ENCODE measurements around the gene KLHL1. TPM values are rescaled to one million over a fixed set of nuclear protein-coding genes. Genes with fewer than 3 reads are reported as not detected.

KLHL1 gene
- total RNA-seq, 1 donor from 2014 or later = not detected

DNA sequence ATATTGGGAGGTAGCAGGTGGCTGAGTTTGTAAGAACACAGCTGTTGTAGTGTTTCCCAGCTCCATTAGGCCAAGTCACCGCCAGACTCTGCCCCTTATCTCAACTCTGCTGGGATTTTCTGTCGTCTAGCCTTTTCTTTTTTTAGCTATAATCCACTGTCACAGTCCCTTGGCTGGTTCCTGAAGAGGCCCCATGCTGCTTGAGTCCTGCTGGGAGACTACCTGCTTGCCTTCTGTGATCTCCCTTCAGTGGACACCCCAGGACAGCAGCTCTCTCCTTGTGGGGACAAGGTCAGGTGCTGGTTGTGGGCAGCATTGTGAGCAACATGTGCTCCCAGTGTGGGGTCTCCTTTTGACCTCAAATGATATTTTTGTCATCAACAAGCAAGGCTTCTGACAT lies 195.6 kb downstream of the KLHL1 start:
- no peaks in the 10 kb centered on the region for H3K4me1 Mint-ChIP-seq (ENCODE audit: unreplicated experiment)
- DNase-seq (ENCODE audit: low spot score) = no peak
- H3K27me3 Mint-ChIP-seq (ENCODE audit: unreplicated experiment) = no peaks in the 10 kb centered on the region
- no peaks in the 10 kb centered on the region for H3K9me3 Mint-ChIP-seq (ENCODE audit: unreplicated experiment)
- TF ChIP-seq, protein P1, sequence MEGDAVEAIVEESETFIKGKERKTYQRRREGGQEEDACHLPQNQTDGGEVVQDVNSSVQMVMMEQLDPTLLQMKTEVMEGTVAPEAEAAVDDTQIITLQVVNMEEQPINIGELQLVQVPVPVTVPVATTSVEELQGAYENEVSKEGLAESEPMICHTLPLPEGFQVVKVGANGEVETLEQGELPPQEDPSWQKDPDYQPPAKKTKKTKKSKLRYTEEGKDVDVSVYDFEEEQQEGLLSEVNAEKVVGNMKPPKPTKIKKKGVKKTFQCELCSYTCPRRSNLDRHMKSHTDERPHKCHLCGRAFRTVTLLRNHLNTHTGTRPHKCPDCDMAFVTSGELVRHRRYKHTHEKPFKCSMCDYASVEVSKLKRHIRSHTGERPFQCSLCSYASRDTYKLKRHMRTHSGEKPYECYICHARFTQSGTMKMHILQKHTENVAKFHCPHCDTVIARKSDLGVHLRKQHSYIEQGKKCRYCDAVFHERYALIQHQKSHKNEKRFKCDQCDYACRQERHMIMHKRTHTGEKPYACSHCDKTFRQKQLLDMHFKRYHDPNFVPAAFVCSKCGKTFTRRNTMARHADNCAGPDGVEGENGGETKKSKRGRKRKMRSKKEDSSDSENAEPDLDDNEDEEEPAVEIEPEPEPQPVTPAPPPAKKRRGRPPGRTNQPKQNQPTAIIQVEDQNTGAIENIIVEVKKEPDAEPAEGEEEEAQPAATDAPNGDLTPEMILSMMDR (IDR thresholded peaks at IDR 0.05; ENCODE audit: unreplicated experiment) = no peak
- no peaks in the 10 kb centered on the region for H3K36me3 Mint-ChIP-seq (ENCODE audit: low read depth, unreplicated experiment)
- no peak overlapping the region for H3K27ac Mint-ChIP-seq (ENCODE audit: unreplicated experiment)
- no peak overlapping the region for H3K4me3 Mint-ChIP-seq (ENCODE audit: unreplicated experiment)

DNA sequence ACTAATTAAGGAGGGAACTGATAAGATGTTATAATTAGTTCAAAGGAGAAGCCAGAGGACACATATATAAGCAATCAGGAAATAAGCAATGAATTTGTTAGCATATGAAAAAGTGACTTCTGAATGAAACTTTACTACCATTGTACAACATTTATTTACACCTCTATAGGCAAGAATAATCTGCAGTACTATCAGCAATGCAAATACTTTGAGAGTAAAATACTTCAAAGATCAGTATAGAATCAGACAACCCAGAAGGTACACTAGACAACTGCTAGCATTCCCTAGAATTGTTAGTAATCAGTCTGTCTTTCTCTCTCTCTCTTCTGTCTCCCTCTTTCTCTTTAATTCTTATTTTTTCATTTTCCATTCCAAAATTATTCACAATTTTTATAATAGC lies 197.5 kb downstream of the KLHL1 start:
- H3K27me3 Mint-ChIP-seq (ENCODE audit: unreplicated experiment) = no peaks in the 10 kb centered on the region
- no peaks in the 10 kb centered on the region for H3K9me3 Mint-ChIP-seq (ENCODE audit: unreplicated experiment)
- H3K4me1 Mint-ChIP-seq (ENCODE audit: unreplicated experiment) = no peaks in the 10 kb centered on the region
- TF ChIP-seq, protein P1 (IDR thresholded peaks at IDR 0.05; ENCODE audit: unreplicated experiment) = no peak
- H3K4me3 Mint-ChIP-seq (ENCODE audit: unreplicated experiment) = no peak overlapping the region
- no peak overlapping the region for H3K27ac Mint-ChIP-seq (ENCODE audit: unreplicated experiment)
- H3K36me3 Mint-ChIP-seq (ENCODE audit: low read depth, unreplicated experiment) = no peaks in the 10 kb centered on the region
- DNase-seq (ENCODE audit: low spot score) = no peak

DNA sequence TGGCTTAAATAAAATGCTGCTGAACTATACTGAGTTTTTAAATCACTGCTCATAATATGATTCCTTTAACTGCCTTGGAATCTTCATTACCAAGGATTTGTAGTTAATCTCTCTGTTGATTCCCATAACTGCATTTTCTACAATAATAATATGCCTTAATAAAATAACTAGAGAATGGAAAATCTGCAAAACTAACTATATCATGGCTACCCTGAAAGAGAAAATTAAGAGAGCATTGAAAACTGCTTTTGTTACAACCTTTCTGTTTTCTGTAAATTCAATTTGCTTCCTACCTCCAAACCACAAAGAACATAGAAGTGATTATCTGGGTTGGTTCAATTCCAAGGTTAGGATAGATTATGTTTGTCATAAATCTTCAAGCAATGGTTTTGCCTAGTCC lies 203.5 kb downstream of the KLHL1 start:
- Mint-ChIP-seq H3K4me3 (ENCODE audit: unreplicated experiment) (no peak overlapping the region), H3K9me3 (ENCODE audit: unreplicated experiment) (no peaks in the 10 kb centered on the region), H3K4me1 (ENCODE audit: unreplicated experiment) (no peaks in the 10 kb centered on the region), H3K36me3 (ENCODE audit: low read depth, unreplicated experiment) (no peaks in the 10 kb centered on the region), H3K27ac (ENCODE audit: unreplicated experiment) (no peak overlapping the region), H3K27me3 (ENCODE audit: unreplicated experiment) (no peaks in the 10 kb centered on the region)
- TF ChIP-seq, protein P1 (IDR thresholded peaks at IDR 0.05; ENCODE audit: unreplicated experiment) = no peak
- no peak for DNase-seq (ENCODE audit: low spot score)

DNA sequence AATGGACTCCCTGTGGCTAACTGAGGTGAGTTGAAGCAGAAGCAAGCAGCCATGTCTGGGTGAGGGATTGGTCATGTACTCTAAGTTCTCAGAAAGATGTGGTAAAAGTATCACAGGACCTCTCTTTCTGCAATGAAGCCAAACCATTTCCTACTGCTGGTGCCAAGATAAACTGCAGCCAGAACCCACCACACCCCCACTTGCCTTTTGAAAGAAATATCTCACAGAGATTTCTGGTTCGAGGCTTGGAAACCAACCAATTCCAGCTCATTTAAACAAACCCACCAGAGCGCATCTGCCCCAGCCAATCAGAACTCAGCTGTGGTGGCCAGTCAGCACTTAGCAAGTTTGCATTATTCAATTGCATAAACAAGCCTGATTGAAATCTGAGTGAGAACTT lies 205.2 kb downstream of the KLHL1 start:
- H3K9me3 Mint-ChIP-seq (ENCODE audit: unreplicated experiment) = no peaks in the 10 kb centered on the region
- TF ChIP-seq, protein P1 (IDR thresholded peaks at IDR 0.05; ENCODE audit: unreplicated experiment) = no peak
- H3K36me3 Mint-ChIP-seq (ENCODE audit: low read depth, unreplicated experiment) = no peaks in the 10 kb centered on the region
- no peak for DNase-seq (ENCODE audit: low spot score)
- H3K27me3 Mint-ChIP-seq (ENCODE audit: unreplicated experiment) = no peaks in the 10 kb centered on the region
- no peak overlapping the region for H3K27ac Mint-ChIP-seq (ENCODE audit: unreplicated experiment)
- H3K4me3 Mint-ChIP-seq (ENCODE audit: unreplicated experiment) = no peak overlapping the region
- H3K4me1 Mint-ChIP-seq (ENCODE audit: unreplicated experiment) = no peaks in the 10 kb centered on the region

DNA sequence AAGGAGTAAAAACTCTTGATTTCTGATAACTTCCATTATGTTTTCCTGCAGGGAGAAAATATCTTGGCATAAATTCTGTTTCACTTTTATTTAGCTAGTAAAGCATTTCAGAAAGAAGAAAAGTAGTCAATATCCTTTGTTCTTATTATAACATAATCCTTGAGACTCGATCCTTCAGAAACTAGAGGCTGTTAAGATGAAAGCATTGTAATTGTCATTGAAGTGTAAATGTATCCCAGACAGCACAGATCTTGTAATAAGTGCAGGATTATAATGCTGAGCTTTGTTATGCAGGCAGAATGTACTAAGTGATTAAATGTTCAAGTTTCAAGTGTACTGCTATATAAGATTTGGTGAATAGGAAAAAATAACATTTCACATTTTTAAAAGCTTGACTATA lies 225.8 kb downstream of the KLHL1 start:
- no peaks in the 10 kb centered on the region for H3K27me3 Mint-ChIP-seq (ENCODE audit: unreplicated experiment)
- no peaks in the 10 kb centered on the region for H3K4me1 Mint-ChIP-seq (ENCODE audit: unreplicated experiment)
- no peak for DNase-seq (ENCODE audit: low spot score)
- TF ChIP-seq, protein P1 (IDR thresholded peaks at IDR 0.05; ENCODE audit: unreplicated experiment) = no peak
- H3K36me3 Mint-ChIP-seq (ENCODE audit: low read depth, unreplicated experiment) = no peaks in the 10 kb centered on the region
- no peaks in the 10 kb centered on the region for H3K9me3 Mint-ChIP-seq (ENCODE audit: unreplicated experiment)
- no peak overlapping the region for H3K4me3 Mint-ChIP-seq (ENCODE audit: unreplicated experiment)
- H3K27ac Mint-ChIP-seq (ENCODE audit: unreplicated experiment) = no peak overlapping the region
